ENCODE results near the gene MEIS2.
"Not testable (repeated sequence)": the region's sequence is repeated elsewhere in the genome, so short reads cannot be mapped to it uniquely, and the experiment has no call there.

Gene MEIS2

DNA sequence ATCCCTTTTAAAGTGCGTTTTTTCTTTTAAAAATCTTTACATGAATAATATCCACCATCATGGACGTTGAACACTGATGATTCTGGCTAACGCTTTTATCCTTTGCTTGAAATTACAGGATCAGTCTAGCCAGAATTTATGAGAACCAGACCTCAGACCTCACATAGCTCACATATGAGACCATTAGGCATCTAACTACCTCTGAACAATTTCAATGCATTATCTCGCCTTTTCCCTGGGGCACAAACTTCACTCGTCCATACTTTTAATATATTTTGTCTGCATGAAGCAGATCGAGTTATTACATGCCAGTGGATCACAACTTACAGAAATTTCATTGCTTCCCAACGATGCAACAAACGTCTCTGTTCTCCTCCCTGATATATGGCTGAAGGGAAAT is 105.6 kb downstream of the MEIS2 start:
- no peak overlapping the region for H3K4me3 ChIP-seq (ENCODE audit: low read length)
- TF ChIP-seq, protein P1, sequence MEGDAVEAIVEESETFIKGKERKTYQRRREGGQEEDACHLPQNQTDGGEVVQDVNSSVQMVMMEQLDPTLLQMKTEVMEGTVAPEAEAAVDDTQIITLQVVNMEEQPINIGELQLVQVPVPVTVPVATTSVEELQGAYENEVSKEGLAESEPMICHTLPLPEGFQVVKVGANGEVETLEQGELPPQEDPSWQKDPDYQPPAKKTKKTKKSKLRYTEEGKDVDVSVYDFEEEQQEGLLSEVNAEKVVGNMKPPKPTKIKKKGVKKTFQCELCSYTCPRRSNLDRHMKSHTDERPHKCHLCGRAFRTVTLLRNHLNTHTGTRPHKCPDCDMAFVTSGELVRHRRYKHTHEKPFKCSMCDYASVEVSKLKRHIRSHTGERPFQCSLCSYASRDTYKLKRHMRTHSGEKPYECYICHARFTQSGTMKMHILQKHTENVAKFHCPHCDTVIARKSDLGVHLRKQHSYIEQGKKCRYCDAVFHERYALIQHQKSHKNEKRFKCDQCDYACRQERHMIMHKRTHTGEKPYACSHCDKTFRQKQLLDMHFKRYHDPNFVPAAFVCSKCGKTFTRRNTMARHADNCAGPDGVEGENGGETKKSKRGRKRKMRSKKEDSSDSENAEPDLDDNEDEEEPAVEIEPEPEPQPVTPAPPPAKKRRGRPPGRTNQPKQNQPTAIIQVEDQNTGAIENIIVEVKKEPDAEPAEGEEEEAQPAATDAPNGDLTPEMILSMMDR (IDR thresholded peaks at IDR 0.05; ENCODE audit: insufficient read depth, low read depth, low read length, missing control alignments), result no peak
- no peak for DNase-seq (ENCODE audit: low read depth)

DNA sequence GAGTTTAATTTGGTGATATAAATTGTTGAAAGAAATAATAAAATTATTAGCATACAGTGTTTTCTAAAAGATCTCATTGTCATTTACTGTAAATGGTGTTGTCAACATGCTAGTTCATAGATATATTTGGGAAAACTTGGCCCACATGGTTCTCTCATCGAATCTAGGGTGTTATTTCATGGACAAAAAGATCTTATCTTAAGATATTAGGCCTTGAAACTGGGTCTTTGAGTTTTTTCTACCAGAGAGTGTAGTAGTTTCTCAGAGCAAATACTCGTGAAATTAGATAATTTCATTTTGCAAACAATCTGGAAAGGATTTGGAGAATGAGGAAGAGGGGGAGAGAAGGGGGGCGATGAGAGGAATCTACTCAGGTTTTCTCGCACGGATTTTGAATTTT is 107.9 kb downstream of the MEIS2 start:
- no peak overlapping the region for H3K4me3 ChIP-seq (ENCODE audit: low read length)
- TF ChIP-seq, protein P1 (IDR thresholded peaks at IDR 0.05; ENCODE audit: insufficient read depth, low read depth, low read length, missing control alignments), result no peak
- DNase-seq (ENCODE audit: low read depth), result no peak

DNA sequence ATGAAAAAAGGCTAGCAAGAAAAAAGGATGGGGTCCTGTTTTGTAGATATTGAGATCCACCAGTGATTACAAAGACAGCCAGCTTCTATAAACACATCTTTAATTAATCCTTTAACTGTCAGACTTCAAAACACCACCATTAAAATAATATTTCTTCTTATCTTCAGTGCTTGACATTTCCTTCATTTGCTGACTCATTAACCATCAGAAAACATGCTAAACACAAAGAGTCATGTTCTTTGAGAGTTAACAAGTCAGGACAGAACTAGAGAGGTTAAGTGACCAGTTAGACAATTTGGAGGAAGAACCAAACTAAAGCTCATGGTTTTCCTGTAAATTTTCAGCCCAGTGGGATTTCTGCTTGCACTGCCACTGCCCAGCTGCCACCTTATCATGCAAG is 111.4 kb downstream of the MEIS2 start:
- peak; percentile 61 for DNase-seq (ENCODE audit: low read depth)
- no peak overlapping the region for H3K4me3 ChIP-seq (ENCODE audit: low read length)
- TF ChIP-seq, protein P1 (IDR thresholded peaks at IDR 0.05; ENCODE audit: insufficient read depth, low read depth, low read length, missing control alignments), result no peak

DNA sequence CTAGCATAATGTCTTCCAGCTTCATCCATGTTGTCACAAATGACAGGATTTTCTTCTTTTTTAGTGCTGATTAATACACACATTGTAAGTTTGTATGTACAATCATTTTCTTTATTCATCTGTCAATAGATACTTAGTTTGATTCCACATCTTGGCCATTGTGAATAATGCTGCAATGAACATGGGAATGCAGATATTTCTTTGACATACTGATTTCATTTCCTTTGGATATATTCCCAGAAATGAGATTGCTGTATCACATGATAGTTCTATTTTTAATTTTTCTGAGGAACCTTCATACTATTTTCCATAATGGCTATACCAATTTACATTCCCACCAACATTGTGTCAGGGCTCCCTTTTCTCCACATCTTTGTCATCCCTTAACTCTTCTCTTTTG is 117.9 kb downstream of the MEIS2 start:
- DNase-seq (ENCODE audit: low read depth), result no peak
- H3K4me3 ChIP-seq (ENCODE audit: low read length), result no peak overlapping the region
- TF ChIP-seq, protein P1 (IDR thresholded peaks at IDR 0.05; ENCODE audit: insufficient read depth, low read depth, low read length, missing control alignments), result no peak

DNA sequence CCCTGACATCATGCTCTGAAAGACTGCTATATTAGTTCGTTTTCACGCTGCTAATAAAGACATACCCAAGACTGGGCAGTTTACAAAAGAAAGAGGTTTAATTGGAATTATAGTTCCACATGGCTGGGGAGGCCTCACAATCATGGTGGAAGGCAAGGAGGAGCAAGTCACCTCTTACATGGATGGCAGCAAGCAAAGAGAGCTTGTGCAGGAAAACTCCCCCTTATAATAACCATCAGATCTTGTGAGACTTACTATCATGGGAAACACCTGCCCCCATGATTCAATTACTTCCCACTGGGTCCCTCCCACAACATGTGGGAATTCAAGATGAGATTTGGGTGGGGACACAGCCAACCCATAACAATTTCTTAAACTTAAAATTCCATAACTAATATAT is 120.1 kb downstream of the MEIS2 start:
- DNase-seq (ENCODE audit: low read depth); H3K4me3 ChIP-seq (ENCODE audit: low read length): not testable (repeated sequence)

DNA sequence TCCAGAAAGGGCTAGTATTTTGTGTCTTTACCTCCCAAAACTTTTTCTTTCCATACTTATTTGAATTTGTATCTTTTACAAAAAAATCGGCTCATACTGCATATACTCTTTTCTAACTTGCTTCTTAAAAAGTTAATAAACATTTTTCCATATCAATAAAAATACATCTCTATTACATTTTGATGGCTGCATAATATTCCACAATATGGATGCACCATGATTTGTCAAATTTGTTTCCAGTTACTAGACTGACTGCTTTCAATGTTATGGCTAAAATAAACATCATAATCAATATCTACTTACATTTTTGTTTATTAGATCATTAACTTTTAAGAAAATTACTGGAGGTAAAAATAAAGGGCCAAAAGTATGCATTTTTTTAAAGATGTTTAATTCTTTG is 121.7 kb downstream of the MEIS2 start:
- no peak for DNase-seq (ENCODE audit: low read depth)
- H3K4me3 ChIP-seq (ENCODE audit: low read length), result no peak overlapping the region
- TF ChIP-seq, protein P1 (IDR thresholded peaks at IDR 0.05; ENCODE audit: insufficient read depth, low read depth, low read length, missing control alignments), result no peak

DNA sequence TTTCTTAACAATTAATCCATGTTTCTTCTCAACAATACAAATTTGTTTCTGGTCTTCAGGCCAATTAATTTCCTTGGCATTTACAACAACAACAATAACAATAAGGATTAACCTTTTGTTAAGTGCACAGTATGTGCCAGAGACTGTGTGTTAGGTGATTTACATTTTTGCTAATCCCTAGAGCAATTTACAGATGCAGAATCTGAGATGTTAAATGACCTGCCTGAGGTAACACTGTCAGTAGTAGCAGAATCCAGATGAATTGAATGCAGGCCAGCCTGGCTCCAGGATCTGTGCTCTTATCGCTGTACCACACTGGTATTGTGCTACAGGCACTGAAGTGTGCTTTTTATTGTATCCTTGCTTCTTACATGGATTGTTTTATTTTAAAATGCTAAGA is 122.2 kb downstream of the MEIS2 start:
- TF ChIP-seq, protein P1 (IDR thresholded peaks at IDR 0.05; ENCODE audit: insufficient read depth, low read depth, low read length, missing control alignments), result no peak
- H3K4me3 ChIP-seq (ENCODE audit: low read length), result no peak overlapping the region
- no peak for DNase-seq (ENCODE audit: low read depth)

DNA sequence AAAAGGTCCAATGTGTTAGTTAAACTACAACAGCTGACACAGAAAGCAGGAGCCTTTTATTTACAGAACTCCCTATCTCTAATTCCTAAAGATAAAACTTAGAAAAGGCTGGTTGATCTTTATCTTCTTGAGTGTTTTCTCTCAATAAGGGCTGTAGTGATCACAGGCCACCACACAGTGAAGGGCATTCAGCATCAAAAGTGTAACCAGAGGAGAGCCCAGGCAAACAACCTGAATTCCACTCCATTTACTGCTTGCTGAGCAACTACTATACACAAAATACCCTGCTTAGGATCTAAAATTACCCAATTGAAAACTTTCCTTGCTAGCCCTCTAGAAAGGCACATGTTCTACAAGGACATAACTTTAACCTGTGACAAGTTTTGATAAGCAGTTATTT is 122.7 kb downstream of the MEIS2 start:
- no peak for DNase-seq (ENCODE audit: low read depth)
- TF ChIP-seq, protein P1 (IDR thresholded peaks at IDR 0.05; ENCODE audit: insufficient read depth, low read depth, low read length, missing control alignments), result no peak
- H3K4me3 ChIP-seq (ENCODE audit: low read length), result no peak overlapping the region

All from epithelial cell of esophagus (primary cell).